Measurements from ENCODE around the gene RAD51C. TPM values are rescaled to one million over a fixed set of nuclear protein-coding genes. Genes with fewer than 3 reads are reported as not detected.
A peak's percentile ranks its signal among the peaks of the same experiment; 100 is the strongest.
"Not testable (repeated sequence)": the region's sequence is repeated elsewhere in the genome, so short reads cannot be mapped to it uniquely, and the experiment has no call there.

Gene RAD51C
- total RNA-seq, 1 donor from 2014 or later = 21.0 TPM

- Histone ChIP-seq H3K9me3 (no peaks in the 10 kb centered on the region), H3K36me3 (no peaks in the 10 kb centered on the region), H3K4me3 (no peak overlapping the region), H3K27ac (no peak overlapping the region), H3K4me1 (peaks cover 18% of the 10 kb centered on the region), H3K27me3 (ENCODE audit: low read depth) (peaks cover 58% of the 10 kb centered on the region)
- intact Hi-C loops (cut with DNase I) = no loop called here
- TF ChIP-seq CTCF (IDR thresholded peaks at IDR 0.05) = no peak
- DNase-seq (no peak), ATAC-seq (no peak)
Measured at GRCh38 chr17:58758890-58759289, 66.5 kb downstream of the RAD51C start.

- TF ChIP-seq CTCF (IDR thresholded peaks at IDR 0.05) = no peak
- DNase-seq (no peak), ATAC-seq (no peak)
- H3K27ac ChIP-seq = no peak overlapping the region
- peaks cover 57% of the 10 kb centered on the region for H3K27me3 ChIP-seq (ENCODE audit: low read depth)
- intact Hi-C loops (cut with DNase I) = no loop called here
- H3K36me3 ChIP-seq = no peaks in the 10 kb centered on the region
- peaks cover 18% of the 10 kb centered on the region for H3K4me1 ChIP-seq
- no peak overlapping the region for H3K4me3 ChIP-seq
- no peaks in the 10 kb centered on the region for H3K9me3 ChIP-seq
Measured at GRCh38 chr17:58759522-58759921, 67.1 kb downstream of the RAD51C start.

GRCh38 chr17:58760248-58760647 is 67.8 kb downstream of the RAD51C start:
- ATAC-seq = no peak

GRCh38 chr17:58763263-58763662 is 70.9 kb downstream of the RAD51C start:
- no peak for TF ChIP-seq CTCF (IDR thresholded peaks at IDR 0.05)
- Histone ChIP-seq H3K9me3 (no peaks in the 10 kb centered on the region), H3K27ac (no peak overlapping the region), H3K27me3 (ENCODE audit: low read depth) (peaks cover 24% of the 10 kb centered on the region), H3K36me3 (no peaks in the 10 kb centered on the region), H3K4me3 (no peak overlapping the region), H3K4me1 (no peaks in the 10 kb centered on the region)
- DNase-seq = no peak
- intact Hi-C loops (cut with DNase I) = no loop called here
- ATAC-seq = no peak

More at GRCh38 chr17:58760248-58760647, 67.8 kb downstream of the RAD51C start:
- intact Hi-C loops (cut with DNase I) = no loop called here
- peaks cover 17% of the 10 kb centered on the region for H3K4me1 ChIP-seq
- DNase-seq = no peak
- no peak for TF ChIP-seq CTCF (IDR thresholded peaks at IDR 0.05)
- H3K4me3 ChIP-seq = no peak overlapping the region
- H3K27me3 ChIP-seq (ENCODE audit: low read depth) = peaks cover 54% of the 10 kb centered on the region
- H3K27ac ChIP-seq = no peak overlapping the region
- H3K36me3 ChIP-seq = no peaks in the 10 kb centered on the region
- no peaks in the 10 kb centered on the region for H3K9me3 ChIP-seq

- H3K9me3 ChIP-seq = no peaks in the 10 kb centered on the region
- no peaks in the 10 kb centered on the region for H3K36me3 ChIP-seq
- no peak for TF ChIP-seq CTCF (IDR thresholded peaks at IDR 0.05)
- DNase-seq = no peak
- H3K4me1 ChIP-seq = no peaks in the 10 kb centered on the region
- ATAC-seq = peak in 1 of 2 donors; percentile 38
- intact Hi-C loops (cut with DNase I) = no loop called here
- H3K27ac ChIP-seq = no peak overlapping the region
- no peak overlapping the region for H3K4me3 ChIP-seq
- H3K27me3 ChIP-seq (ENCODE audit: low read depth) = peaks cover 13% of the 10 kb centered on the region
Measured at GRCh38 chr17:58764373-58764772, 72.0 kb downstream of the RAD51C start.

GRCh38 chr17:58778482-58778881 is 86.1 kb downstream of the RAD51C start:
- H3K36me3 ChIP-seq; DNase-seq; H3K4me1 ChIP-seq; H3K9me3 ChIP-seq; H3K4me3 ChIP-seq; H3K27ac ChIP-seq; ATAC-seq; intact Hi-C loops (cut with DNase I); H3K27me3 ChIP-seq (ENCODE audit: low read depth): not testable (repeated sequence)

Data from lower lobe of right lung (tissue), 2 donors.